NCI-H2171 treated with DMSO at 0.1 percent for 48 hours (cell line): ENCODE results near the gene BRD7.

Source experiments
- DNase-seq: peaks from one replicate; lab custom pipeline; 2025; lab: John Stamatoyannopoulos, UW

BRD7 gene

GRCh38 chr16:50303605-50304466, 65.0 kb downstream of the BRD7 start:
- DNase-seq: no peak

- DNase-seq: no peak
Measured at GRCh38 chr16:50303041-50303604, 65.7 kb downstream of the BRD7 start.

- no peak for DNase-seq
Measured at GRCh38 chr16:50302472-50303005, 66.2 kb downstream of the BRD7 start.

GRCh38 chr16:50301626-50302471, 66.9 kb downstream of the BRD7 start:
- DNase-seq: no peak

- DNase-seq: no peak
Measured at GRCh38 chr16:50300942-50301625, 67.7 kb downstream of the BRD7 start.

GRCh38 chr16:50299508-50300105, 69.2 kb downstream of the BRD7 start:
- DNase-seq: no peak

GRCh38 chr16:50298591-50299507, 69.9 kb downstream of the BRD7 start:
- DNase-seq: no peak

- DNase-seq: no peak
Measured at GRCh38 chr16:50298075-50298460, 70.7 kb downstream of the BRD7 start.

- DNase-seq: peak; percentile 86
Measured at GRCh38 chr16:50297301-50298074, 71.3 kb downstream of the BRD7 start.

- DNase-seq: no peak
Measured at GRCh38 chr16:50296807-50297206, 72.0 kb downstream of the BRD7 start.

- DNase-seq: no peak
Measured at GRCh38 chr16:50295541-50296132, 73.2 kb downstream of the BRD7 start.

- DNase-seq: no peak
Measured at GRCh38 chr16:50294955-50295354, 73.8 kb downstream of the BRD7 start.

- no peak for DNase-seq
Measured at GRCh38 chr16:50293994-50294855, 74.6 kb downstream of the BRD7 start.

GRCh38 chr16:50293041-50293783, 75.6 kb downstream of the BRD7 start:
- DNase-seq: no peak

GRCh38 chr16:50292566-50292948, 76.2 kb downstream of the BRD7 start:
- DNase-seq: no peak

- no peak for DNase-seq
Measured at GRCh38 chr16:50291719-50292565, 76.8 kb downstream of the BRD7 start.

- no peak for DNase-seq
Measured at GRCh38 chr16:50290856-50291255, 77.9 kb downstream of the BRD7 start.
